Tibial nerve (tissue), 4 donors: Measurements from ENCODE around the gene CAMK1D.

ENCODE experiments used
- CTCF ChIP-seq, 5 experiments: fragments of 200-600 bp in 3 of 5; fragments of 450-650 bp in 2 of 5; sonication (generic) in 3 of 5; IDR thresholded peaks; one replicate each; pipeline ENCODE4 v1.5.1; 2016 to 2019; ENCODE audit warnings: antibody characterized with exemption in 5 of 5, mild to moderate bottlenecking in 3 of 5, moderate library complexity in 2 of 5
- EP300 ChIP-seq, 2 donors: sonication (generic); formaldehyde crosslinking; IDR thresholded peaks; one replicate each; pipeline ENCODE4 v1.6.1; 2017; ENCODE audit warnings: antibody characterized with exemption in 2 of 2, mild to moderate bottlenecking in 1 of 2
- POLR2A ChIP-seq, 2 donors: fragments of 450-650 bp; IDR thresholded peaks; one replicate each; pipeline ENCODE4 v1.6.1; 2017; ENCODE audit warnings: antibody characterized with exemption in 2 of 2, mild to moderate bottlenecking in 2 of 2, moderate library complexity in 2 of 2

DNA sequence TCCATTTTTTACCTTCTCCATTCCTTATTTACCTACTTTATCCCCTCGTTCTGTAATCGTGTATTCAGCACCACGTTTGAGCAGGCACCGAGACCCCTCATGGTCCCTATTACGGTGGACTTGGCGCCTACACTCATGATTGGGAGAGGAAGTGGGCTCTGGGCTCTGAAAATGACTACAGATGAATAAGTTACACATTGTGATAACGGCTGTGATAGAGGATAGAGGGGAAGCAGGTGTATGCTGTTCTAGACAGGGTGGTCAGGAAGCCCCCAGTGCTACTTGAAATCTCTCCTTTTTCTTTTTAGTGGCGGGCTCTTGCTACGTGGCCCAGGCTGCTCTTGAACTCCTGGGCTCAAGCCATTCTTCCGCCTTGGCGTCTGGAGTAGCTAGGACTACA, 59.8 kb downstream of the CAMK1D start:
- TF ChIP-seq CTCF (IDR thresholded peaks at IDR 0.05), result no peak
- no peak for TF ChIP-seq POLR2A (IDR thresholded peaks at IDR 0.05)
- no peak for TF ChIP-seq EP300 (IDR thresholded peaks at IDR 0.05)
